Stimulated activated CD8-positive, alpha-beta memory T cell treated with anti-CD3 and anti-CD28 coated beads, Interleukin-15, amount 100 ng/mL, for 24 hours (primary cell): ENCODE measurements around the gene KPNA2.
"Not testable (repeated sequence)": the region's sequence is repeated elsewhere in the genome, so short reads cannot be mapped to it uniquely, and the experiment has no call there.

Experiments
- DNase-seq: peaks from one replicate; pipeline ENCODE4 v3.0.0-alpha.2; 2020; ENCODE audit warnings: low read depth

The KPNA2 gene

DNA sequence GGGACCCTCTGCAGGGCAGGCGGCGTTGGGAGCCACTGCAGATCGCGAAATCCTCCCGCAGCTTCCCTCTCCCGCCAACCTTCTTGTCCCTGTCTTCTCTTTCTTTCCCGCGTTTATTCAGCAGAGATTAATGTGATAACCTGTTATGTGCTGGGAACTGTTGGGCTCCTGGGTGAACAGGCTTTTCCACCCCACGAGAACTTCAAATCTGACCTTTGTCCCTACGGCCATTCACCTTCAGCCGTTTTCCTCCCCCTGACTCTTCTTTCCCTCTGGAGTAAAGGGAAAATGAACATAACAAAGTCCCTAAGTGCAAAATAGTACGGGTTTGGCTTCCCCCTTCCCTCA lies 15.2 kb upstream of the KPNA2 start:
- DNase-seq, result no peak

DNA sequence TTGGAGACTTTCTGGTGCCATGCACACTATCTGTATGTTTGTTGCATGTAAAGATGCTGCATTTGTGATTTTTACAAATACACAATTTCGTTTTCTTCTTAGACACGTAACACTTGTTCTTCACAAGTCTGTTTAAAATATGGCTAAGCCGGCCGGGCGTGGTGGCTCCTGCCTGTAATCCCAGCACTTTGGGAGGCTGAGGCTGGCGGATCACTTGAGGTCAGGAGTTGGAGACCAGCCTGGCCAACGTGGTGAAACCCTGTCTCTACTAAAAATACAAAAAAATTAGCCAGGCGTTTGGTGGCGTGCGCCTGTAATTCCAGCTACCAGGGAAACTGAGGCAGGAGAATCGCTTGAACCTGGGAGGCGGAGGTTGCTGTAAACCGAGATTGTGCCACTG lies 14.7 kb upstream of the KPNA2 start:
- DNase-seq, result not testable (repeated sequence)

DNA sequence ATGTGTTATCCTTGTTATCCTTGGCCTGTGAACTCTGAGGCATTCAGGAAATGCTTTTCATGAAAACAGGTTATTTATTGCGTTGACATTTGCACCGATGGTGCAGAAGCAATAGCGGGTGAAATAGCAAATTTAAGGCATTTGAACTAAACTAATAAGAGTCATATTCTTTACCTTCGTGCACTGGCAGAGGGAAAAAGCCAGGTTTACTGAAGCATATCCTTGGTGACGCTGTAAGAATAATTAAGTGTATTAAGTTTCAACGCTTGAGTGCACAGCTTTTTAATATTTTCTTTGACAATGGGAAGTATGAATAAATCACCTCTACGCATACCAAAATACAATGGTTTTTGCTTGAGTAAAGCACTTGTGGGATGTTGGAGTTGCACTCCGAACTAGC lies 13.6 kb upstream of the KPNA2 start:
- no peak for DNase-seq

DNA sequence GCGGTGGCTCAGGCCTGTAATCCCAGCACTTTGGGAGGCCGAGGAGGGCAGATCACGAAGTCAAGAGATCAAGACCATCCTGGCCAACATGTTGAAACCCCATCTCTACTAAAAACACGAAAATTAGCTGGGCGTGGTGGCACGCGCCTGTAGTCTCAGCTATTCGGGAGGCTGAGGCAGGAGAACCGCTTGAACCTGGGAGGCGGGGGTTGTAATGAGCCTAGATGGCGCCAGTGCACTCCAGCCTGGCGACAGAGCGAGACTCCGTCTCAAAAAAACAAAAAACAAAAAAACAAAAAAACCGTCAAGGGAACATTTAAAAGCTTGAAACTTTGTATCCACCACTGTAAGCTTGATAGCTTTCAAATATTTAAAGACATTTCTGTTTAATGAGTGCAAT lies 13.0 kb upstream of the KPNA2 start:
- DNase-seq, result not testable (repeated sequence)

DNA sequence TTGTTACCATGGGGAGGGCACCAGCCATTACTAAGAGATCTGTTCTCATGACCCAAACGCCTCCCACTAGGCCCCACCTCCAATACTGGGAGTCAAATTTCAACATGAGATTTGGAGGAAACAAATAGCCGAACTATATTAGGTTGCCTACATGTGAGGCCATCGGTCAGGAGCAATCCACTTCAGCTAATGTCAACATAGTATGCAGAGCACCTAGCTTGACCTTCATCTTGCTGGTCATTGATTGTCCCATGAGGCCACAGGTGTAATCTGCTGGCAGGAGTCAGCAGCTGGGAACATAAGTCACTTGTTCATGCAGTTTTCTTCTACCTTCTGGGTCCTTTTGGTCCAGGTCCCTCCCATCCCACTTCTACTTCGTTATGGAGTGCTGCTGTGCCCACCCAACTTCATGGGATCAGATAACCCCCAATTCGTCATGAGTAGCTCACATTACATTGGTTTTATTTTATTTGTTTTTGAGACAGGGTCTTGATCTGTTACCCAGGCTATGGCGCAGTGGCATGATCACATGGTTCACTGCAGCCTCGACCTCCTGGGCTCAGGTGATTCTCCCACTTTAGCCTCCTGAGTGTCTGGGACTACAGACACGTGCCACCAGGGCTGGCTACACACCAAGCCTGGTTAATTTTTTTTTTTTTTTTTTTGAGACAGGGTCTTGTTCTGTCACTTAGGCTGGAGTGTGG lies 5.9 kb upstream of the KPNA2 start:
- DNase-seq, result no peak

DNA sequence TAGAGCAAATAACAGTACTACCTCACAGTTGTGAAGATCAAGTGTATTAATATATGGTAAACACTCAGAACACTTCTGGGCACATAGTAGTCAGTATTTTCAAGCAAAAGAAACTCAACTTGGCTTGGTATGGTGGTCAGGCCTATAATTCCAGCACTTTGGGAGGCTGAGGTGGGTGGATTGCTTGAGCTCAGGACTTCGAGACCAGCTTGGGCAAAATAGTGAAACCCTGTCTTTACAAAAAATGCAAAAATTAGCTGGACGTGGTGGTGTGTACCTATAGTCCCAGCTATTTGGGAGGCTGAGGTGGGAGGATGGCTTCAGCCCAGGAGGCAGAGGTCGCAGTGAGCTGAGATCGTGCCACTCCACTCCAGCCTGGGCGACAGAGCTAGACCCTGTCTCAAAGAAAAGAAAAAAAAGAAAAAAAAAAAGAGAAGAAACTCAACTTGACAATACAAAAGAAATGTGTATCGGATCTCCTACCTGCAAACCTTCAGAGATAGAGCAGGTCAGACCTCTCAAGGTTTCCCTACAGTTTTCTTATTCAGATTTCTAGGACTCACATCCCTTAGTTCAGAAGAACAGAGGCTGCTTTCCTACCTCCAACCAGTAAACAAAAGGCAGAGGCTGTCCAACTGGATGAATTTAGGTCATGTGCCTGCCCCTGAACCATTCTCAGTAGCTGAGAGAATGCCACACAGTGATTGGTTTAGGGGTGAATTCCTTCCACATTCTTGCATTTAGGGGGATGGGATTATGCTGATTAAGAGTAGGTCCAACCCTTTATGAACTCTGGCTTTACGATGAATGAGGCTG lies 1.7 kb upstream of the KPNA2 start:
- no peak for DNase-seq

DNA sequence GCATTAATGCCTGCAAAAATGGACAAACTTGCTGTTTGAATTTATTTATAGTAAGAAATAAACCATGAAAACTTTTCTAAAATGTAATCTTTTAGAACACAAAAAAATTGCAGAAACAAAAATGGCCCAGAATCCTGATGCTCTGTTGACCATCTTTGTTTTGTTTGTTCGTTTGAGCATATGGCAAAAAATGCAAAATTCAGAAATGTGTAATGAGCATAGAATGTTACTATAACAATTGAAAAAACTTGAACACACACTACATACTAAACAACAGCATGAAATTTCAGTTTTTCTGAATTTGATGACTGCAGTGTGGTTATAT lies 1.1 kb upstream of the KPNA2 start:
- DNase-seq, result no peak

DNA sequence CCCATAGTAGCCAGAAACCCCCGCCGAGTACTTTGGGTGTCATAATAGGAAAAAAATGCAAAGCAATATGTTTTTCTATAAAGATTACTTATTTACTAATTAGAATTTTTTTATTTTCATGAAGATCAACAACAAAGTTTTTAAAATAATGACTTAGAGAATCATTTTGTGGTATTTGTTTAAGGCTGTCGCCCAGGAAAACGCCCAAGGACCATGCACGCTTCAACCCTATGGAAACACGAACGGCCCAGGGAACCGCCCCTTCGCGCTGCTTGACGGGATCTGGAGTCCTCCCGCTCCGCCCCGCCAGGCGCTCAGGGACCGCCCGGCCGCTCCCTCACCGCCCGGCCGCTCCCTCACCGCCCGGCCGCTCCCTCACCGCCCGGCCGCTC lies 408 bp upstream of the KPNA2 start:
- peak; percentile 69 for DNase-seq

DNA sequence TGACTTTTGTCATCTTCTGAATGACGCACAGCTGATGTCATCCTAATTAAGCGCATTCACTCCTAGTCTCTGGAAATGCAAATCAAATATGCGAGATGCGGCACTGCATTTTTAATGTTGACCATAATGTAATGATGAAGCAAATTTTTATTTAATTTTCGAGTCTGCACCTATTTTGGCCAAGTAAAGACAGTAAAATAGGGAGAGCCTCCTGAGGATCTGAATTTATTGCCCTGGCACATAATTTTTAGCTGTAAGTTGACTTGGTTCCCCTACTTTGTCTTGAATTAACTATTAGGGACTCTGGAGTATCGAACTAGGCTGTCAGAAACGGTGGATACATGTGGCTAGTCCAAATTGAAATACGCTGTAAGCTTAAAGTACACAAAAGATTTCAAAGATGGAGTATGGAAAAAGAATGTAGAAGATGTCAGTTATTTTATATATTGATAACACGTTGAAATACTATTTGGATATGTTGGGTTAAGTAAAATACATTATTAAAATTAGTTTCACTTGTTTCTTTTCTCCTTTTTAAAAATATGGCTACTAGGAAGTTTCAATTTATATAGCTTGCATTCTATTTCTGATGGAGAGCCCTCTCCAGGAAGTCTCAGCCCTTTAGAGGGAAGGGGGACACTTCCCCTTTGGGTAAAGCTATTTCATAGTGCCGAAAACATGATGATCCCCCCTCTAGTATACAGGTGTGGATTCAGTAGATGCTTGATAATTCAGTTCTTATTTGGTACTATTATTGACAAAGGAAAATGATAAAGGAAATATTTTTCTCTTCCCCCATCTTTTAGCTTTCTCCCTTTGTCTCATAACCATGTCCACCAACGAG lies 991 bp downstream of the KPNA2 start:
- DNase-seq, result no peak

DNA sequence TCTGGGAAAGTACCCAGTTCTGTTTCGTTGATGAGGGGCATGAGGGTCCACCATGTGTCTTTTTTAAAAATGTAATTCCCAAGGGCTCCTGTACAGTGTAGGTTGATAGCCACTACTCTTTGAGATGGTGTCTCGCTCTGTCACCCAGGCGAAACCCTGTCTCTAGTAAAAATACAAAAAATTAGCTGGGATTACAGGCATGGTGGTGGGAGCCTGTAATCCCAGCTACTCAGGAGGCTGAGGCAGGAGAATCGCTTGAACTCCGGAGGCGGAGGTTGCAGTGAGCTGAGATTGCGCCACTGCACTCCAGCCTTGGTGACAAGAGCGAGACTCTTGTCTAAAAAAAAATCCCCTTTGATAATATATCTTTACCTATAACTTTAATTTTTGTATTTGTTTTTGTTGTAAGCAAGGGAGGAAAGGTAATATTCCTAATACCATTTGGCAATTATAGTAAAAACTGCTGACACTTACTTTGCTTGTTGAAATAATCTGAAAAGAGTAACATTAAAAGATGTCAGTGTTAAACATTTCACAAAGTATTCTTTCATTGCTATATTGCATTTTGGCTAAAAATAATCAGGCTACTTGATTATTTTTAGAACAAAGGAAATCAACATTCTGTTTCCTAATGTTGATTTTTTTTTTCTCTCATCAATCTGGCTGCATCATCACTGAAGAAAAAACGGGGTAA lies 11.8 kb downstream of the KPNA2 start:
- no peak for DNase-seq

DNA sequence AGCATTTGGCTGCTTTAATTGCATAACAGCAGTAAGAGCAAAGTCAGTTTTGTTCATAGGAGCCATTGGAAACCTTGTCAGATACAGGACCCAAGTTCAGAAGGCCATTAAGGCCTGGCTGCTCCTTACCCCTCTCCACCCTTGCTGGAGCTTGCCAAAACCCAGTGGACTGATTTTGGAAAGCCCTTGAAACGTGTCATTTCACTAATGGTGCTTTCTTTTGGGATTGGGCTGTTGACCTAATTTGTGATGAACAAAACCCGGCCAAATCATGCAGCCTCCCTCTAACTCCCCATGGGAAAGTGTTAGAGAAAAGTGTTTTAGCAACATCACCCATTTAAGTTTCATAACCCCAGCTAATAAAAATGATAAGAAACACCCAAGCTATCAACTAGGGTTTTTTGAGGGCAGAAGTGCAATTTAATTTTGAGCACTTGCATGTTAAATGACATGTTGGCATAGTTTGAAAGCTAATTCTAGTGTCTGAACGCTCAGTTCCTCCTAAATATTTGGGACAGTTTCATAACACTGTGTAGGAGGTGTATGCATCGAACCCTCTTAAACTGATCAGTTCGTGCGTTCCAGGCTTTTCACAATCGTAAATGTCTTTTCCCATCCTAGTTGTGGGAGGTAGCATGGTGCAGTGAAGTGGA lies 12.5 kb downstream of the KPNA2 start:
- not testable (repeated sequence) for DNase-seq

DNA sequence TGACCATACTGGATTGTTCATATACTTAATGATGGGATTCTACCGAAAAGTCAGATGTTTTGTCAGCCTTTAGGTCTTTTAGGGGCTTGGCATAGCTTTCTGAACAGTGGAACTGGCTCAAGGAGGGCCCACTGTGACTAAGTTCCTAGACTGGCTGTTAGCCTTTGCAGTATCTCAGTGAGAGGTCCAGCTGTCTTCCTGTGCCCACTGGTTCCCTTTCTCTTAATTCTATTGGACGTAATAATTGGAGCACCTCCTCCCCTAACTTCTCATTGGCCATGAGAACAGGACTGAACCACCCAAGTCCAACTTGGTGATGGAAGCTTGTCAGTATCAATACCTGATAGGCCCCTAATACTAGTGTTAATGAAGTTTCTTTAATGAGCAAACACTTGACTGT lies 13.5 kb downstream of the KPNA2 start:
- no peak for DNase-seq

DNA sequence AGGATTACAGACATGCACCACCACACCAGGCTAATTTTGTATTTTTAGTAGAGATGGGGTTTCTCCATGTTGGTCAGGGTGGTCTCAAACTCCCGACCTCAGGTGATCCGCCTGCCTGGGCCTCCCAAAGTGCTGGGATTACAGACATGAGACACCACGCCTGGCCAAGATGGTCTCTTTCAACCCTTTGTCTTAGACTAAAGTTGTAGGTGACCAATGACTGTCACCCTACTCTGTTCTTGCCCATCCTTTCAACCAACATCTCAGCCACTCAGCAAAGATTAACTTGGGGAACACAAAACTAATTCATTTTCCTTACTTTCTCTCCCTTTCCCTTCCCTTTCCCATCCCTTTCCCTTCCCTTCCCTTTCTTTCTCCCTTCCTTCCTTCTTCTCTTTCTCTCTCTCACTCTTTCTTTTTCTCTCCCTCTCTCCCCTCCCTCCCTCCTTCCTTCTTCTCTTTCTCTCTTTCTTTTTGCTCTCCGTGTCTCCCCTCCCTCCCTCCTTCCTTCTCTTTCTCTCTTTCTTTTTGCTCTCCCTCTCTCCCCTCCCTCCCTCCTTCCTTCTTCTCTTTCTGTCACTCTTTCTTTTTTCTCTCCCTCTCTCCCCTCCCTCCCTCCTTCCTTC lies 14.4 kb downstream of the KPNA2 start:
- DNase-seq, result not testable (repeated sequence)

DNA sequence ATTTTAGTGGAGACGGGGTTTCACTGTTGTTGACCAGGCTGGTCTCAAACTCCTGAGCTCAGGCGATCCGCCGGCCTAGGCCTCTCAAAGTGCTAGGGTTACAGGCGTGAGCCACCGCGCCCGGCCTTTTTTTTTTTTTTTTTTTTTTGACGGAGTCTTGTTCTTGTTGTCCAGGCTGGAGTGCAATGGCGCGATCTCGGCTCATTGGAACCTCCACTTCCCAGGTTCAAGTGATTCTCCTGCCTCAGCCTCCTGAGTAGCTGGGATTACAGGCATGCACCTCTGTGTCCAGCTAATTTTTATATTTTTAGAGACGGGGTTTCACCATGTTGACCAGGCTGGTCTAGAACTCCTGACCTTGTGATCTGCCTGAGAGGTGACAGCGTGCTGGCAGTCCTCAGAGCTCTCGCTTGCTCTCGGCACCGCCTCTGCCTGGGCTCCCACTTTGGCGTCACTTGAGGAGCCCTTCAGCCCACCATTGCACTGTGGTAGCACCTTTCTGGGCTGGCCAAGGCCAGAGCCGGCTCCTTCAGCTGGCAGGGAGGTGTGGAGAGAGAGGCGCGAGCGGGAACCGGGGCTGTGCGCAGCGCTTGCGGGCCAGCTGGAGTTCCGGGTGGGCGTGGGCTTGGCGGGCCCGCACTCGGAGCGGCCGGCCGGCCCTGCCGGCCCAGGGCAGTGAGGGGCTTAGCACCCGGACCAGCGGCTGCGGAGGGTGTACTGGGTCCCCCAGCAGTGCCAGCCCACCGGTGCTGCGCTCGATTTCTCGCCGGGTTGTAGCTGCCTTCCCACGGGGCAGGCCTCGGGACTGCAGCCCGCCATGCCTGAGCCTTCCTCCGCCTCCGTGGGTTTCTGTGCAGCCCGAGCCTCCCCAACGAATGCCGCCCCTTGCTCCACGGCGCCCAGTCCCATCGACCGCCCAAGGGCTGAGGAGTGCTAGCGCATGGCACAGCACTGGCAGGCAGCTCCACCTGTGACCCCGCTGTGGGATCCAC lies 16.1 kb downstream of the KPNA2 start:
- DNase-seq, result not testable (repeated sequence)

DNA sequence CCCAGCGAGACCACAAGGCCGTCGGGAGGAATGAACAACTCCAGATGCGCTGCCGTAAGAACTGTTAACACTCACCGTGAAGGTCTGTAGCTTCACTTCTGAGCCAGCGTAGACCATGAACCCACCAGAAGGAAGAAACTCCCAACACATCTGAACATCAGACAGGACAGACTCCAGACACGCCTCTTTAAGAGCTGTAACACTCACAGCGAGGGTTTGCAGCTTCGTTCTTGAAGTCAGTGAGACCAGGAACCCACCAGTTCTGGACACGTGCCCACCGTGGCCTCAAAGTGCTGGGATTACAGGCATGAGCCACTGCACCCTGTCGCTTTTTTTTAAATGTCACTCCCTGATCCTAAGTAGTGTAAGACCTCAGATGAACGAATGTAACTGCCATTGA lies 17.3 kb downstream of the KPNA2 start:
- no peak for DNase-seq

DNA sequence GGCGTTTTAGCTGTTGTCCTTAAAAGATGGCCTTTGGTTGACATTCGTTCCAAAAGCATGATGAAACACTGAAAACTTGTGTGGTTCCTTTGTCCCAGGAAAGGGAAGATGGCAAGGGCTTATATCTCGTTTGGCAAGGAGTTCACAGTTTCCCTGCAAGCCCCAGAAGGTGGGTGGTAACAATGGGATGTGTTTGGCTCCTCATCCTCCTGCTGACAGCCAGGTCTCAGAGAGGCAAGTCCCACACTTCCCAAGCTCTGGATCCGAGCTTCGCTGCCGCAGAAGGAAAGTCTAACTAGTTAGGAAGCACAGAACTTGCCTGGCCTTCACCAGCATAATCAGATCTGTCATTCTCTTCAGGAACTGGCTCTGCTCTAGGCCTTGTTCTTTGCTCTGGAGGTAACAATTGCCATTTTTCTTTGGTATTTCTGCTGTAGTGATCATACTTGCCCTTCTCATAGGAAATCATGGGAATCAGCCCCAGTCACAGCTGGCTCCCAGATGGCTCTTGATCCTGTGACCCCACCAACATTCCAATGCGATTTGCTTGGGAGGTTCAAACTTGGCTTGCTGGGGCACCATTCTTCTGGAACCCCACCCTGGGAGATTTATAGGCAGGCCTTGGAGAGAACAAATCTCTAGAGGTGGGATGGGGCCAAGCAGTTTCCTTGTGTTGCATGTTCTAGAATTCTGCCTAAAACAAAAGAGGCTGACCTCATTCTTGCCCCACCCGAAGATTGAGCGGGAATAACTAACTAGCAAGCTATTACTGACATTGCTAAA lies 17.9 kb downstream of the KPNA2 start:
- no peak for DNase-seq

DNA sequence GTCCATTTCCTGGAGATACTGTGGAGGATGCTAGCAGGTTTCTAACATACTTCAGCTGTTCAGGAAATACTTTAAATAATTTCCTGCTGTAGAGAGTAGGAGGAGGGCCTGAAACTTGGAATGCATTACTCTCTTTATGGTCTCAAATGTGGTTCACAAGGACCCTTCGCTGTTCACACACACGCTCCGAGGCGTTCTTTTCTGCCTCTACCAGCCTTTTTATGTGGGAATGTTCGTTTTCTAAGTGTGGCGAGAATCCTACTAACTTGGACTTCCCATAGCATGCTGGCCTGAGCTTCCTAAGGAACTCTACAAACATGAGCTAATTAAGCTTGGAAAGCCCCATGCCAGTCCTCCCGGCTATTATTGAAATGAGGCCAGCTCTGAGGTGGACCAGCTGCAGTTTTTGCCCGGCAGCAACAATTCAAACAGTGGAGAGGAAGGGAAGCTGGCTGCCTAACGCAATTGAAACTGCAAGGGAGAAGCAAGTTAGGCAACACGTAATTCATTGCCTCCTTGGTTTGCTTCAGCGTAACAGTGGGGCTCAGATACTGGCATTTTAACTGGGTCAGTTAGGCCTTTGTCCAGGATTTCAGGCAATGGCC lies 18.9 kb downstream of the KPNA2 start:
- DNase-seq, result no peak

DNA sequence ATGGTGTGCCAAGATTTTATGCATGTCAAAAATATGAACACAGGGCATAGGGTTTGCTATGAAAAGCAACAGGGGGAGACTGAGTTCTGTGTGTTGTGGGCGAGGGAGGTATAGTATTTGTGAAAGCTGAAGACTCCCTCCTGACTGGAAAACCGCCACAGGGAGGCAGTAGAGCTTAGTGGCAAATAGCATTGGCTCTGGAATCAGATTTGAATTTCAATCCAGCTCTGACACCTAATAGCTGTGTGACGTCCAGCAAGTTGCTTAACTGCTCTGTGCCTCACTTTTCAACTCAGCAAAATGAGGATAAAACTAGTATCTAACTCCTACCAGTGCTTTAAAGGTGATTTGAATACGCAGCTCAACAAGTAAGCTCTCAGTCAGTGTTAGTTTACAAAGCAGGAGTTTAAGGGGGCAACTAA lies 22.0 kb downstream of the KPNA2 start:
- no peak for DNase-seq

DNA sequence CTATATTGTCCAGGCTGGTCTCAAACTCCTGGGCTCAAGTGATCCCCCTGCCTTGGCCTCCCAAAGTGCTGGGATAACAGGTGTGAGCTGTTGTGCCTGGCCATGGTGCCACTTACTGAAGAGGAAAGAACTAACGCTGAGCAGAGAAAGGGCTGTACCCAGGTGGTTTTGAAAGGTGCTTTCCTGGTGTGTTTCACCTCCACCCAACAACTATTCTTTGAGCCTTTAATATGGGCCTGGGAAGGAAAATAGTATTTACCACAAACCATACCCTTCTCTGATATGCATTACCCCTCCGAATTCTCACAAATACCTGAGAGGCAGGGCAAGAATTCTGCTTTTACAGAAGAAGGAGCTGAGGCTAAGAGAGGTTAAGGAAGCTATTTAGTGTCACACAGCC lies 24.8 kb downstream of the KPNA2 start:
- no peak for DNase-seq
